HG02642 (cell line): Measurements from ENCODE around the gene NAPSA.
"Not testable (repeated sequence)": the region's sequence is repeated elsewhere in the genome, so short reads cannot be mapped to it uniquely, and the experiment has no call there.

ENCODE experiments used
- ATAC-seq: cut with Tn5 transposase; IDR thresholded peaks from one replicate; pipeline ENCODE4 v1.9.1; 2021; ENCODE audit warnings: mild to moderate bottlenecking; ENCODE audit not compliant: unreplicated experiment, poor library complexity

NAPSA gene

GRCh38 chr19:50365434-50366306, at the start of gene NAPSA:
NAPSA (minus strand) TSS chr19:50365639; CDS start chr19:50365621, 18 bp downstream.
- ATAC-seq: no peak

DNA sequence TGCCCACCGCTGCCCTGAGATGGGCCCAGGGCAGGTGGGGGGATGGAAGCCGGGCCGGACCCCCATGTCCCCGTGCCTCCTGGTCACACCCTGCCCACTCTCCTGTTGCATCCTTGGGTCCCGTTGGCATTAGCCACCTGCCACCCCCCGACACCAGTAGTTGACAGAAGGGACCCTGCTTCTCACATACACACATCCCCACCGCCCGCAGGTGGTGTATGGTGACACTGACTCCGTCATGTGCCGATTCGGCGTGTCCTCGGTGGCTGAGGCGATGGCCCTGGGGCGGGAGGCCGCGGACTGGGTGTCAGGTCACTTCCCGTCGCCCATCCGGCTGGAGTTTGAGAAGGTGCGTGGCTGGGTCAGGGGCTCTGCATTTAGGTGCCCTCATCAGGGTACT, 48.1 kb upstream of the NAPSA start:
- ATAC-seq: no peak

DNA sequence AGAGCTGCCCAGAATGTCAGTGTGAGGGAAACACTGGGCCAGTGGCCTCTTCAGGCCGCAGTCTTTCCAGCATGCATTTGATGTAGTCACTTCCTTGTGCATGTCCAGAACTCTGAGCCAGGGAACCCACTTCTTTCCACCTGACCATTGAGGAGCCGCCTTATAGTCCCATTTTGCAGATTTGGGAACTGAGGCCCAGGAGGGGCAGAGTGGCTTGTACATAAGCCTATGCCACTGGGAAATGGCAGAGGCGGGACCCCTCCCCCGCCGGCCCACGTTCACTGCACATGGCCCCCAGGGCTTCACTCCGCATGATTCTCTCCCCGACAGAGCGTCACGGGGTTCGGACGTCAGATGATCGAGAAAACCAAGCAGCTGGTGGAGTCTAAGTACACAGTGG, 47.7 kb upstream of the NAPSA start:
- ATAC-seq: no peak

- ATAC-seq: no peak
Measured at GRCh38 chr19:50412419-50412818, 47.0 kb upstream of the NAPSA start.

GRCh38 chr19:50410109-50410508, 44.7 kb upstream of the NAPSA start:
- ATAC-seq: no peak

DNA sequence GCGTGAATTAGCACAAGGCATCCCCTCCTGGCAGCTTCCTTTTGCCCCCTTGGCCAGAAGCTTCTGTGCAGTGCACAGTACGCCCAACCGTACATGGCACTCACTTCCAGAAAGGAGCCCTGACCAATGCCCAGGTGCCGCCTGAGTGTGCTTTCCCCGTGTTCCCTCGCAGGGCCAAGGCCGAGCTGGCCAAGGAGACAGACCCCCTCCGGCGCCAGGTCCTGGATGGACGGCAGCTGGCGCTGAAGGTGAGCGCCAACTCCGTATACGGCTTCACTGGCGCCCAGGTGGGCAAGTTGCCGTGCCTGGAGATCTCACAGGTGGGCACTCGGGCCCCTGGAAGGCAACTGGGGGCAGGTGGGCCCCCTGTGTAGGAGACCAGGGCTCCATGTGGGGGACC, 43.9 kb upstream of the NAPSA start:
- ATAC-seq: no peak

DNA sequence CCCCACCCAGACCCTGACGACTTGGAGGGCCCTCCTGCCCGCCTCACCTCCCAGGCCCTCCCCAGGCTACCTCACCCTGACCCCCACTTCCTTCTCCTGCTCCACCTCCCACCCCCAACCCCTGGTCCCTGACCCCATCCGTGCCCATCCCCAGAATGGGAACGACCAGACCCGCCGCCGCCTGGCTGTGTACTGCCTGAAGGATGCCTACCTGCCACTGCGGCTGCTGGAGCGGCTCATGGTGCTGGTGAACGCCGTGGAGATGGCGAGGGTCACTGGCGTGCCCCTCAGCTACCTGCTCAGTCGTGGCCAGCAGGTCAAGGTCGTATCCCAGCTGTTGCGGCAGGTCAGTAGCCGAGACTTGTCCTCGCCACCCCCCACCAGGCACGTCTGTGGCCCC, 41.4 kb upstream of the NAPSA start:
- no peak for ATAC-seq

DNA sequence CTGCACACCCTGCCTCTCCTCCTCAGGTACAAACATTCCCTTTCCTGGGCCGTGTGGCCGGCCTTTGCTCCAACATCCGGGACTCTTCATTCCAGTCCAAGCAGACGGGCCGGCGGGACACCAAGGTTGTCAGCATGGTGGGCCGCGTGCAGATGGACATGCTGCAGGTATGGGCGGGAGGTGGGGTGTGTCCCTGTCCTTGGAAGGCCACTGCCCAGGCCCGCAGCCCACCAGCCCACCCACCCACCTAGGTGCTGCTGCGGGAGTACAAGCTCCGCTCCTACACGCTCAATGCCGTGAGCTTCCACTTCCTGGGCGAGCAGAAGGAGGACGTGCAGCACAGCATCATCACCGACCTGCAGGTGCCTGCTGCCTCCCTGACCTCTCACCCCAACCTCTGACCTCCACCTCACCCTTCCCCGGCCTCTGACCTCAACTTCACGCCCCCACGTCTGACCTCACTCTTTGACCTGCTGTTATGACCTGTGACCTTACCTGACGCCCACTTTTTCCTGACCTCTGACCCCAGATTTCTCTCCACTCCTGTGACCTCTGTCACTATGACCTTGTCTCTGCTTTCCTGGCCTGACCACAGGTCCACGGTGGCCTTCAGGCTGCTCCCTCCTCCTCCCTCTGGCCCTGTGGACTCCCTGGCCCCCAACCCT, 40.8 kb upstream of the NAPSA start:
- no peak for ATAC-seq

DNA sequence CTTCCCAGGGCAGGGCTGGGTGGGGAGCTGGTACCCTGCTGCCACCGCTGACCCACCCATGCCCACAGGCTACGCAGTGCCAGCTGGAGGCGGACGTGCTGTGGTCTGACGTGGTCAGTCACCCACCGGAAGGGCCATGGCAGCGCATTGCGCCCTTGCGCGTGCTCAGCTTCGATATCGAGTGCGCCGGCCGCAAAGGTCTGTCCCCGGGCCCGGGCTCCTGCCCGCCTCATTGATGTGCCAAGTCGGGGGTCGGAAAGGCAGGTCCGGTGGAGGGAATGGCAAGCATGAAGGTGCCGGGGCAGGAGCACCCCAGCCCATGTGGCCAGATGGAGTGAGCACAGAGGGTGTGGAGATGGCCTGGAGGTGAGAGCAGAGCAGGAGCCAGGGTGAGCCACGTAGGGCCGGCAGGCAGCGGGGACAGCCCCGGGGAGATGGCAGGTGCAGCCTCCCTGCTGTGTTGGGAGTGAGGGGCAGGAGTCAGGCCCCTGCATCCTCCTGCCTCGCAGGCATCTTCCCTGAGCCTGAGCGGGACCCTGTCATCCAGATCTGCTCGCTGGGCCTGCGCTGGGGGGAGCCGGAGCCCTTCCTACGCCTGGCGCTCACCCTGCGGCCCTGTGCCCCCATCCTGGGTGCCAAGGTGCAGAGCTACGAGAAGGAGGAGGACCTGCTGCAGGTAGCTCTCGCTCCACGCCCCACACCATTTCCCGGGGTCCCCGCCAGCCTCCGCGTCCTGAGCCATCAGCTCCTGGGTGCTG, 37.3 kb upstream of the NAPSA start:
- ATAC-seq: no peak

DNA sequence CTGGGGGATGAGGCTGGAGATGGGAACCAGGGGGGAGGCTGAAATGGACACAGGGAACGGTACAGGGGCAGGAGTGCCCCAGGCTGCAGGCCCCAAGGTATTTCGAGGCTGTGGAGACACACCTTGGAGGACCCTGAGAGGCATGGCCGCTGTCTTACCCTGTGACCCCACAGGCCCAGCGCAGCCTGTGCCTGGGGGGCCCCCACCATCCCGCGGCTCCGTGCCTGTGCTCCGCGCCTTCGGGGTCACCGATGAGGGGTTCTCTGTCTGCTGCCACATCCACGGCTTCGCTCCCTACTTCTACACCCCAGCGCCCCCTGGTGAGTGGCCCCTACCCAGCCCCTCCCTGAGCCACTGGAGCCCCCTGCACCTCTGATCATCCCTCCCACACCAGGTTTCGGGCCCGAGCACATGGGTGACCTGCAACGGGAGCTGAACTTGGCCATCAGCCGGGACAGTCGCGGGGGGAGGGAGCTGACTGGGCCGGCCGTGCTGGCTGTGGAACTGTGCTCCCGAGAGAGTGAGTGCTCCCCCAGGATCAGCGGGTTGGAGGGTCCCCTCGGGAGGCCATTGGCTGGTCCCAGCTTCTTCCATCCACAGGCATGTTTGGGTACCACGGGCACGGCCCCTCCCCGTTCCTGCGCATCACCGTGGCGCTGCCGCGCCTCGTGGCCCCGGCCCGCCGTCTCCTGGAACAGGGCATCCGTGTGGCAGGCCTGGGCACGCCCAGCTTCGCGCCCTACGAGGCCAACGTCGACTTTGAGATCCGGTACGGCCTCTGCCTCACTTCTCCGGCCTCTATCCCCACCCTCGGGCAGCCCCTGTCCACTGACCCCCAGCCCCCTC, 36.4 kb upstream of the NAPSA start:
- ATAC-seq: no peak

DNA sequence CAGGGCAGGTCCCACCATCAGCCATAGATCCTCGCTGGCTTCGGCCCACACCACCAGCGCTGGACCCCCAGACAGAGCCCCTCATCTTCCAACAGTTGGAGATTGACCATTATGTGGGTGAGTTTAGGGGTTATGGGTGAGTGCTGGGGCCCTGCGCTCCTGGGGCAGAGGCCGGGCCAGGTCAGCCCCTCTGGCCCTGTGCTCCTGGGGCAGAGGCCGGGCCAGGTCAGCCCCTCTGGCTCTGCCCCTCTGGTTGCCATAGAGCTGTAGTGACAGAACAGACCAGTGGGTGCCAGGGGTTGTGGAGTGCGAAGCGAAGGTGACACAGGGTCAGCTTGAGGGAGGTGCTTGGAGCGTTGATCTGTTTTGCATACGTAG, 33.9 kb upstream of the NAPSA start:
- ATAC-seq: no peak

DNA sequence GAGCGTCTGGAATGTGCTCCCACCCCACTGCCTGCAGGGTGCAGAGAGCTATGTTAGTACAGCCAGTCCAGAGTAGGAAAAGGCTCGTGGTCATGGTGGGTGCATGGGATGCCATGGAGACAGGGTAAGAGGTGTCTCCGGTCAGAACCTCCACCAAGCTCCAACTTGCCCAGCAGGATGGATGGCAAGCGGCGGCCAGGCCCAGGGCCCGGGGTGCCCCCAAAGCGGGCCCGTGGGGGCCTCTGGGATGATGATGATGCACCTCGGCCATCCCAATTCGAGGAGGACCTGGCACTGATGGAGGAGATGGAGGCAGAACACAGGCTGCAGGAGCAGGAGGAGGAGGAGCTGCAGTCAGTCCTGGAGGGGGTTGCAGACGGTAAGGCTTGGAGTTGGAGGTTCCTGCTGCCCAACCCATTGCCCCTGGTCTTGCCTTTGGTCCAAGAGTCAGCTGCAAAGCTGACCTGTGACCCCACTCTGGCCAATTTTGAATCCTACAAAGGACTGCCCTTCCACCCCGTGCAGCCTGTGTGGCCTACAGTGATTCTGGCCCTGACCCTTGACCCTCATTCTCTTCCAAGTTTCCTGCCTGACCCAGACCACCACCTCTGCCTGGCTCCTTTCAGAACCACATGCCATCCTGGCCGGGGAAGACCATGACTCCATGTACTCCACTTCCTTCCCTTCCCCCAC, 33.4 kb upstream of the NAPSA start:
- no peak for ATAC-seq

DNA sequence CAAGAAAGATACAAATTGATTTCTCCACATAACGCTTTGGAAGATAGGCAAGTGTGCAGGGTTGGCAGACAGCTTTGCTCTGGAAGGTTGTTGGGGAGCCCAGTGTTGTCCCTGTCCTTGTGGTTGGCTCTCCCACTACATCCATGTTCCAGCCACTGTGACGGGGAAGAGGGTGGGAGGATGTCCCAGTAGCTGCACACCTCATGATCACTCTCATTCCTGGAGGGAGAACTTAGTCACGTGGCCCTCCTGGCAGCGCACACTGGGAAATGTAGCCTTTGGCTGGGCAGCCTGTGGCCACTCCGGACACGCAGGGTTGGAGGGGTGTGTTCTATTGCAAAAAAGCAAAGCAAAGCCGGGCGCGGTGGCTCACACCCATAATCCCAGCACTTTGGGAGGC, 28.6 kb upstream of the NAPSA start:
- no peak for ATAC-seq

DNA sequence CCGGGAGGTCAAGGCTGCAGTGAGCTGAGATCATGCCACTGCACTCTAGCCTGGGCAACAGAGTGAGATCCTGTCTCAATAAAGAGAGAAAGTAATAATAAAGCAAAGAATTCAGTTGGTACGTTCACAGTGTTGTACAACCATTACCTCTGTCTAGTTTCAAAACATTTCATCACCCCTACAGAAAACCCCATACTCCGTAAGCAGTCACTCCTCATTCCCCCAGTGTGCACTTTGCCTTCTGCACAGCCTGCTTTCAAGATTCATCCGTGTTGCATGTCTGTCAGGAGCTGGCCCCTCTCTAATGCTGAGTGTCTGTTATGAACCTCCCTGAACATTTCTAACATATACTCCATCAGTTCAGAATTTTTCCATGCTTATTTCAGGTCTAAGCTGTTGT, 28.1 kb upstream of the NAPSA start:
- no peak for ATAC-seq

DNA sequence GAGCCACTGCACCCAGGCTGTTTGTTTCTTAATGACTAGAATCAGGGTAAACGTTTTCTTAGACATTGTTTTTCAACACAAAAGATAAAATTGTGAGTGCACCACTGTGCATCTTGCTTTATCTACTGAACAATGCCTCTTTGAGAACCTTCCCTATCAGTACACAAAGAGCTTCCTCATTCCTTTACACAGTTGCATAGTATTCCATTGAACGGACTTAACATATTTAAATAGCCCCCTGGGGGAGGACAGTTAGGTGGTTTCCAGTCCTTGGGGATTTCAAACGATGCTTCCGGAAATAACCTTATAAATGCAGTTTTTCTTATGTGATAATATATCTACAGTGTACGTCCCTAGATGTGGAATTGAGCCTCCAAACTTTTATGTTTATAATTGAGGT, 27.3 kb upstream of the NAPSA start:
- no peak for ATAC-seq

- ATAC-seq: not testable (repeated sequence)
Measured at GRCh38 chr19:50390952-50391351, 25.5 kb upstream of the NAPSA start.

DNA sequence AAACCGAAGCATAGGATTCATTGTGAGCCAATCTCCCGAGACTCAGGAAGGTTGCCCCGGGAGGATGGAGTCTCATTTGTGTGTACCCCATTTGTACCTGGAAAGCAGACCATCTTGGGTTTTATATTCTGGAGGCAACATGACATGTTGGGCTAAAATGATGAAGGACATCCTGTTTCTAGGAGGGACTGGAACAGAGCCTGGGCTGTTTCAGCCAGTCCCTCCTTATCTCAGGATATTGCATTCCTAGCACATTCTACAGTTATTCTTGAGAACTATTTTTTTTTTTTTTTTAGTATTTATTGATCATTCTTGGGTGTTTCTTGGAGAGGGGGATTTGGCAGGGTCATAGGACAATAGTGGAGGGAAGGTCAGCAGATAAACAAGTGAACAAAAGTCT, 24.9 kb upstream of the NAPSA start:
- ATAC-seq: not testable (repeated sequence)

- ATAC-seq: no peak
Measured at GRCh38 chr19:50387868-50388245, 22.4 kb upstream of the NAPSA start.

DNA sequence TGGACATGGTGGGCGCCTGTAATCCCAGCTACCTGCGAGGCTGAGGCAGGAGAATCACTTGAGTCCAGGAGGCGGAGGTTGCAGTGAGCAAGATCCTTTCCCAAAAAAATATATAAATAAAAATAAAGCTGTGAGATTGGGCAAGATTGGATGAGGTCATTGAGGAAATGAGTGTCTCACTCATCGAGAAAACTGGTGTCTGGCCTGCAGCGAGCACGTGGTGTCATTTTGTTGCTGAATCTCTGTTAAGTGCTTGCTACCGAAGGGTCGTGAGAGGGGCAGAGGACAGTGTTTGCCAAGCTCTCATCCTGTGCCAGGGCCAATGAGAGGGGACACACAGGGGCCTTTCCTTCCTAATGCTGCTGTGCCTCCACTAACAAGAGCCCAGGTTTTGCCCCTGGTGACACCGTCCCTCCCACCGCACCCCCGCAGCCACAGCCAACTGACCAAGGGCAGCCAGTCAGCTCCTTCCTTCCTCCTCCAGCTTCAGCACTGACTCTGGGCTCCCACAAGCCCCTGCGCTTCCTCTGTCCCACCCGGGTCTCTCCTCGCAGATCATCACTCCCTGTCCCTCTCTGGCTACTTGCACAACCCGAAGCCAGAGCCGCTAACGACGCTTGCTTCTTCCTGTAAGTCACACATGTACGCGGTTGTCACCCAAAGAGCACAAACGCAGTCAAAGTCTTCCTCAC, 21.9 kb upstream of the NAPSA start:
- ATAC-seq: no peak
